ENCODE data around the gene SGK1. TPM values are rescaled to one million over a fixed set of nuclear protein-coding genes. Genes with fewer than 3 reads are reported as not detected.

Gene SGK1
- total and polyA plus RNA-seq, 4 donors: 68.9 to 299 (median 148) TPM

DNA sequence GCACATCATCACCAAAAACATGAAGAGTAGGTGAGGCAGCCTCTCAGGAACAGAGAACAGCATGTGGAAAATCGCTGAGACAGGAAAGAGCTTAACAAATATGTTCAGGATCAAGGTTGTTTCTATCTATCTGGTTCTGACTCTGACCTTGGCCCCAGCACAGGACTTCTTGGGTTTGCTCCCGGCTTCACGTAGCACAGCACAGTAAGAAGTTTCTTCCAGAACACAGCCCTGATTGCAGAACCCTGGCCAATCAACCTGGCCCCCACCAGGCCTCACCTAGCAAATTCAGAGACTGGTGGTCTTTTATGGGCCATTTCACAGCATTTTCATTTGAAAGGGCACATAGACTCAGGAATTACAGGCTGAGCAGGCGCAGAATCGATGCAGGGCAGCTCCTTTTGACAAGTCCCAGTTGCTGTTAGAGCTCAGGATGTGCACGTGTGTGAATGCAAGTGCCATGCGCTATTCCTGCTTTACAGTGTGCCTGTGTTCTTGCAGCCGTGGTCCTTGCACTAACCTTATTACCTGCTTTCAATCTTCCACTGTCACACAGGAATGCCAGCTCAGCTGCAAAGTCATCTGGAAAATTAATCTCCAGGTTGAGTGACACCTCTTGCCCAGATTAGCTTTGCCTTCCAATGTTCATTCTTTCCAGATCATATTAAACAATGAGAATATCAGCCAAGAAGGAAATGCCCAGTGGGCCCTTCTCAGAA lies 165.0 kb downstream of the SGK1 start:
- Histone ChIP-seq H3K9ac (ENCODE audit: insufficient read depth in 1 of 2, low read length in 2 of 2) (no peak overlapping the region), H3K36me3 (ENCODE audit: control insufficient read depth in 4 of 4, insufficient read depth in 4 of 4, low read length in 4 of 4) (no peaks in the 10 kb centered on the region), H3K27me3 (ENCODE audit: control insufficient read depth in 3 of 3, insufficient read depth in 3 of 3, low read length in 2 of 3) (no peaks in the 10 kb centered on the region), H3K4me1 (ENCODE audit: control insufficient read depth in 5 of 5, insufficient read depth in 5 of 5, low read length in 5 of 5) (no peaks in the 10 kb centered on the region), H3K4me3 (no peak overlapping the region), H3K9me3 (ENCODE audit: control insufficient read depth in 4 of 4, insufficient read depth in 3 of 4, low read length in 3 of 4) (no peaks in the 10 kb centered on the region), H3K27ac (ENCODE audit: low read depth in 1 of 2, low read length in 1 of 2) (no peak overlapping the region)
- TF ChIP-seq, protein P1, sequence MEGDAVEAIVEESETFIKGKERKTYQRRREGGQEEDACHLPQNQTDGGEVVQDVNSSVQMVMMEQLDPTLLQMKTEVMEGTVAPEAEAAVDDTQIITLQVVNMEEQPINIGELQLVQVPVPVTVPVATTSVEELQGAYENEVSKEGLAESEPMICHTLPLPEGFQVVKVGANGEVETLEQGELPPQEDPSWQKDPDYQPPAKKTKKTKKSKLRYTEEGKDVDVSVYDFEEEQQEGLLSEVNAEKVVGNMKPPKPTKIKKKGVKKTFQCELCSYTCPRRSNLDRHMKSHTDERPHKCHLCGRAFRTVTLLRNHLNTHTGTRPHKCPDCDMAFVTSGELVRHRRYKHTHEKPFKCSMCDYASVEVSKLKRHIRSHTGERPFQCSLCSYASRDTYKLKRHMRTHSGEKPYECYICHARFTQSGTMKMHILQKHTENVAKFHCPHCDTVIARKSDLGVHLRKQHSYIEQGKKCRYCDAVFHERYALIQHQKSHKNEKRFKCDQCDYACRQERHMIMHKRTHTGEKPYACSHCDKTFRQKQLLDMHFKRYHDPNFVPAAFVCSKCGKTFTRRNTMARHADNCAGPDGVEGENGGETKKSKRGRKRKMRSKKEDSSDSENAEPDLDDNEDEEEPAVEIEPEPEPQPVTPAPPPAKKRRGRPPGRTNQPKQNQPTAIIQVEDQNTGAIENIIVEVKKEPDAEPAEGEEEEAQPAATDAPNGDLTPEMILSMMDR (IDR thresholded peaks at IDR 0.05; ENCODE audit: control extremely low read depth, extremely low read depth): no peak
- ATAC-seq (ENCODE audit: insufficient read depth, low FRiP score): no peak
- DNase-seq: no peak
- 87 to 91% methylated on average over 8 of the region's 8 CpGs for WGBS, 2 donors

DNA sequence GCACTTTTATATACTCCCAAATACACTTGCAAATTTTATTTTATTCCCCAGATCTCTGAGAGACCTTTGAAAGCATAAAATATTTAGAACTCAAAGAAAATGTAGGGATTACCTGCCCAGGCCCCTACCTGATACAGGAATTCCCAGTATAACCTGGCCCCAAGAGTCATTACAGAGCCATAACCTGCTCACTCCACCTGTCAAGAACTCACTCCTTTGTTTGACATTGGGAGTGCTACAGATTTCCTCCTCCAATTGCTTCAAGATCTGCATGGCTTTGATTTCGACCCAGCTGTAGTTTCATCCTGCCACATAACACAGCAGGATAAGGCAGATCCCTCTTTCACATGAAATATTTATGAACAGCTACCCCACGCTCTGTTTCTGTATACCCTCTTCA lies 169.3 kb downstream of the SGK1 start:
- H3K9ac ChIP-seq (ENCODE audit: insufficient read depth in 1 of 2, low read length in 2 of 2): no peak overlapping the region
- ATAC-seq (ENCODE audit: insufficient read depth, low FRiP score) (no peak), DNase-seq (no peak)
- no peaks in the 10 kb centered on the region for H3K4me1 ChIP-seq (ENCODE audit: control insufficient read depth in 5 of 5, insufficient read depth in 5 of 5, low read length in 5 of 5)
- H3K4me3 ChIP-seq: no peak overlapping the region
- WGBS, 2 donors: 68 to 87% methylated on average over 2 of the region's 2 CpGs
- H3K9me3 ChIP-seq (ENCODE audit: control insufficient read depth in 4 of 4, insufficient read depth in 3 of 4, low read length in 3 of 4): no peaks in the 10 kb centered on the region
- H3K36me3 ChIP-seq (ENCODE audit: control insufficient read depth in 4 of 4, insufficient read depth in 4 of 4, low read length in 4 of 4): no peaks in the 10 kb centered on the region
- TF ChIP-seq, protein P1 (IDR thresholded peaks at IDR 0.05; ENCODE audit: control extremely low read depth, extremely low read depth): no peak
- H3K27me3 ChIP-seq (ENCODE audit: control insufficient read depth in 3 of 3, insufficient read depth in 3 of 3, low read length in 2 of 3): no peaks in the 10 kb centered on the region
- H3K27ac ChIP-seq (ENCODE audit: low read depth in 1 of 2, low read length in 1 of 2): no peak overlapping the region

DNA sequence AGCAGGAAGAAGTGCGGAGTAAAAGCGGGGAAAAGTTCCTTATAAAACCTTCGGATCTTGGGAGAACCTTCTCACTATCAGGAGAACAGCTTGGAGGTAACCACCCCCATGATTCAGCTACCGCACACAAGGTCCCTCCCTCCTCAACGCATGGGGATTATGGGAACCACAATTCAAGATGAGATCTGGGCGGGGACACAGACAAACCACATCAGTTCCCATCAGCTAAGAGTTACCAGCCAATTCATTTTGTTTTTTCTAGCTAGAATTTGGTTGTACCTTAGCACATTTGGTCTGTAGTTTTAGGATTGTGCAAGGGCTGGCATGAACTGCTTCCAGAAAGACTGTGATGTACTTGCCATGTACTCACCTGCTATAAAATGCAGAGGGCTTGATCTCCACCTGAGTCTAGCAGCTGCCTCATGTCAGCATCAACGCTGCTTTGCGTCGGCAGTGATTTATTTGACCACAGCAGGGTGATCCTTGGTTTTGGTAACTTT lies 170.8 kb downstream of the SGK1 start:
- Histone ChIP-seq H3K27ac (ENCODE audit: low read depth in 1 of 2, low read length in 1 of 2) (no peak overlapping the region), H3K4me1 (ENCODE audit: control insufficient read depth in 5 of 5, insufficient read depth in 5 of 5, low read length in 5 of 5) (no peaks in the 10 kb centered on the region), H3K4me3 (no peak overlapping the region), H3K36me3 (ENCODE audit: control insufficient read depth in 4 of 4, insufficient read depth in 4 of 4, low read length in 4 of 4) (no peaks in the 10 kb centered on the region), H3K9ac (ENCODE audit: insufficient read depth in 1 of 2, low read length in 2 of 2) (no peak overlapping the region), H3K9me3 (ENCODE audit: control insufficient read depth in 4 of 4, insufficient read depth in 3 of 4, low read length in 3 of 4) (no peaks in the 10 kb centered on the region), H3K27me3 (ENCODE audit: control insufficient read depth in 3 of 3, insufficient read depth in 3 of 3, low read length in 2 of 3) (no peaks in the 10 kb centered on the region)
- DNase-seq (no peak), ATAC-seq (ENCODE audit: insufficient read depth, low FRiP score) (no peak)
- TF ChIP-seq, protein P1 (IDR thresholded peaks at IDR 0.05; ENCODE audit: control extremely low read depth, extremely low read depth): no peak
- 95 to 96% methylated on average over 9 of the region's 9 CpGs for WGBS, 2 donors

Measured in lung (tissue), 12 donors.